HepG2 (cell line): ENCODE data around the gene ROBO3.

Source experiments
- ADNP ChIP-seq: sonication (generic); formaldehyde crosslinking; IDR thresholded peaks from 2 replicates; pipeline ENCODE4 v1.4.0; 2020; ENCODE audit warnings: missing genetic modification reagents
- CHD4 ChIP-seq: fragments of 200-600 bp; sonication (generic); IDR thresholded peaks from 2 replicates; pipeline ENCODE4 v1.7.0; 2017; ENCODE audit warnings: mild to moderate bottlenecking, low read length, borderline replicate concordance
- EP300 ChIP-seq, 3 experiments: sonication (generic) in 1 of 3; formaldehyde crosslinking in 1 of 3; IDR thresholded peaks; 2 replicates each; pipeline versions ENCODE4 v1.5.1 to v1.6.1; 2011 to 2020; ENCODE audit warnings: low read depth in 2 of 3, low read length in 2 of 3, borderline replicate concordance in 1 of 3, improper control_type of control experiment in 1 of 3, mild to moderate bottlenecking in 1 of 3, missing genetic modification reagents in 1 of 3, moderate library complexity in 1 of 3
- POLR2AphosphoS5 ChIP-seq: IDR thresholded peaks from 2 replicates; pipeline ENCODE4 v1.6.1; 2012; ENCODE audit warnings: low read depth, low read length
- REPIN1 ChIP-seq: sonication (generic); formaldehyde crosslinking; IDR thresholded peaks from 2 replicates; pipeline ENCODE4 v1.8.0; 2022; ENCODE audit warnings: missing genetic modification reagents, low read depth, mild to moderate bottlenecking, borderline replicate concordance
- SMAD1 ChIP-seq: sonication (generic); formaldehyde crosslinking; IDR thresholded peaks from 2 replicates; pipeline ENCODE4 v1.4.0; 2020; ENCODE audit warnings: missing genetic modification reagents, low read depth, mild to moderate bottlenecking, borderline replicate concordance
- TF ChIP-seq, protein P1 (sequence below): sonication (generic); formaldehyde crosslinking; IDR thresholded peaks from 2 replicates; pipeline ENCODE4 v1.4.0; 2020; ENCODE audit warnings: missing genetic modification reagents
- TF ChIP-seq, protein P2 (sequence below): sonication (generic); formaldehyde crosslinking; IDR thresholded peaks from 2 replicates; pipeline ENCODE4 v1.5.0; 2020; ENCODE audit warnings: mild to moderate bottlenecking, missing genetic modification reagents, moderate library complexity
- TF ChIP-seq, protein P3 (sequence below), 2 experiments: IDR thresholded peaks; 2 replicates each; pipeline ENCODE4 v1.6.1; 2011 to 2012; ENCODE audit warnings: low read length in 2 of 2, borderline replicate concordance in 1 of 2, low read depth in 1 of 2, mild to moderate bottlenecking in 1 of 2, moderate library complexity in 1 of 2
- TF ChIP-seq, protein P4 (sequence below): sonication (generic); formaldehyde crosslinking; IDR thresholded peaks from 2 replicates; pipeline ENCODE4 v1.4.0; 2020; ENCODE audit warnings: missing genetic modification reagents
- TF ChIP-seq, protein P5 (sequence below): sonication (generic); formaldehyde crosslinking; IDR thresholded peaks from 2 replicates; pipeline ENCODE4 v1.4.0; 2020; ENCODE audit warnings: missing genetic modification reagents

DNA sequence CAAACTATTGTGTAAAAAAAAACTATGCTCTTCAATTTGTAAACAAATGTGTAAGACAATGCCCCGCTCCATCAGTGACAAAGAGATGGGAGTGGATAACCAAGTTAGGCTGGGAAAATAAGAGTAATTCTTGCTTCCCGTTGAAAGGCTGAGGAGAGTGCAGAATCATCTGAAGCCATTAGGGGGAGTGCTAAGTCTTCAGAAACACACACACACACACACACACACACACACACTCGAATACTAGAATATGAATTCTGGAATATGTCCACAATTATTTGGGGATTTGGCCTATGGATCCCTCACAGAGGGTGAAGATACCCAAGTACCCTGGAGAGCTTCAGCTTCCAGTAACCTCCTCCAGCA, 27.8 kb upstream of the ROBO3 start:
- TF ChIP-seq, protein P1, sequence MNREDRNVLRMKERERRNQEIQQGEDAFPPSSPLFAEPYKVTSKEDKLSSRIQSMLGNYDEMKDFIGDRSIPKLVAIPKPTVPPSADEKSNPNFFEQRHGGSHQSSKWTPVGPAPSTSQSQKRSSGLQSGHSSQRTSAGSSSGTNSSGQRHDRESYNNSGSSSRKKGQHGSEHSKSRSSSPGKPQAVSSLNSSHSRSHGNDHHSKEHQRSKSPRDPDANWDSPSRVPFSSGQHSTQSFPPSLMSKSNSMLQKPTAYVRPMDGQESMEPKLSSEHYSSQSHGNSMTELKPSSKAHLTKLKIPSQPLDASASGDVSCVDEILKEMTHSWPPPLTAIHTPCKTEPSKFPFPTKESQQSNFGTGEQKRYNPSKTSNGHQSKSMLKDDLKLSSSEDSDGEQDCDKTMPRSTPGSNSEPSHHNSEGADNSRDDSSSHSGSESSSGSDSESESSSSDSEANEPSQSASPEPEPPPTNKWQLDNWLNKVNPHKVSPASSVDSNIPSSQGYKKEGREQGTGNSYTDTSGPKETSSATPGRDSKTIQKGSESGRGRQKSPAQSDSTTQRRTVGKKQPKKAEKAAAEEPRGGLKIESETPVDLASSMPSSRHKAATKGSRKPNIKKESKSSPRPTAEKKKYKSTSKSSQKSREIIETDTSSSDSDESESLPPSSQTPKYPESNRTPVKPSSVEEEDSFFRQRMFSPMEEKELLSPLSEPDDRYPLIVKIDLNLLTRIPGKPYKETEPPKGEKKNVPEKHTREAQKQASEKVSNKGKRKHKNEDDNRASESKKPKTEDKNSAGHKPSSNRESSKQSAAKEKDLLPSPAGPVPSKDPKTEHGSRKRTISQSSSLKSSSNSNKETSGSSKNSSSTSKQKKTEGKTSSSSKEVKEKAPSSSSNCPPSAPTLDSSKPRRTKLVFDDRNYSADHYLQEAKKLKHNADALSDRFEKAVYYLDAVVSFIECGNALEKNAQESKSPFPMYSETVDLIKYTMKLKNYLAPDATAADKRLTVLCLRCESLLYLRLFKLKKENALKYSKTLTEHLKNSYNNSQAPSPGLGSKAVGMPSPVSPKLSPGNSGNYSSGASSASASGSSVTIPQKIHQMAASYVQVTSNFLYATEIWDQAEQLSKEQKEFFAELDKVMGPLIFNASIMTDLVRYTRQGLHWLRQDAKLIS, result no peak
- TF ChIP-seq POLR2AphosphoS5 (no peak), REPIN1 (CRISPR knock-in tag) (no peak), SMAD1 (CRISPR knock-in tag) (no peak), EP300 (IDR thresholded peaks at IDR 0.05; ENCODE audit: low read depth in 2 of 2, low read length in 2 of 2) (no peak), EP300 (CRISPR knock-in tag; IDR thresholded peaks at IDR 0.05; ENCODE audit: borderline replicate concordance) (no peak), ADNP (no peak), CHD4 (no peak)
- TF ChIP-seq, protein P2, sequence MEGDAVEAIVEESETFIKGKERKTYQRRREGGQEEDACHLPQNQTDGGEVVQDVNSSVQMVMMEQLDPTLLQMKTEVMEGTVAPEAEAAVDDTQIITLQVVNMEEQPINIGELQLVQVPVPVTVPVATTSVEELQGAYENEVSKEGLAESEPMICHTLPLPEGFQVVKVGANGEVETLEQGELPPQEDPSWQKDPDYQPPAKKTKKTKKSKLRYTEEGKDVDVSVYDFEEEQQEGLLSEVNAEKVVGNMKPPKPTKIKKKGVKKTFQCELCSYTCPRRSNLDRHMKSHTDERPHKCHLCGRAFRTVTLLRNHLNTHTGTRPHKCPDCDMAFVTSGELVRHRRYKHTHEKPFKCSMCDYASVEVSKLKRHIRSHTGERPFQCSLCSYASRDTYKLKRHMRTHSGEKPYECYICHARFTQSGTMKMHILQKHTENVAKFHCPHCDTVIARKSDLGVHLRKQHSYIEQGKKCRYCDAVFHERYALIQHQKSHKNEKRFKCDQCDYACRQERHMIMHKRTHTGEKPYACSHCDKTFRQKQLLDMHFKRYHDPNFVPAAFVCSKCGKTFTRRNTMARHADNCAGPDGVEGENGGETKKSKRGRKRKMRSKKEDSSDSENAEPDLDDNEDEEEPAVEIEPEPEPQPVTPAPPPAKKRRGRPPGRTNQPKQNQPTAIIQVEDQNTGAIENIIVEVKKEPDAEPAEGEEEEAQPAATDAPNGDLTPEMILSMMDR, result peak; percentile 71
- TF ChIP-seq, protein P3, sequence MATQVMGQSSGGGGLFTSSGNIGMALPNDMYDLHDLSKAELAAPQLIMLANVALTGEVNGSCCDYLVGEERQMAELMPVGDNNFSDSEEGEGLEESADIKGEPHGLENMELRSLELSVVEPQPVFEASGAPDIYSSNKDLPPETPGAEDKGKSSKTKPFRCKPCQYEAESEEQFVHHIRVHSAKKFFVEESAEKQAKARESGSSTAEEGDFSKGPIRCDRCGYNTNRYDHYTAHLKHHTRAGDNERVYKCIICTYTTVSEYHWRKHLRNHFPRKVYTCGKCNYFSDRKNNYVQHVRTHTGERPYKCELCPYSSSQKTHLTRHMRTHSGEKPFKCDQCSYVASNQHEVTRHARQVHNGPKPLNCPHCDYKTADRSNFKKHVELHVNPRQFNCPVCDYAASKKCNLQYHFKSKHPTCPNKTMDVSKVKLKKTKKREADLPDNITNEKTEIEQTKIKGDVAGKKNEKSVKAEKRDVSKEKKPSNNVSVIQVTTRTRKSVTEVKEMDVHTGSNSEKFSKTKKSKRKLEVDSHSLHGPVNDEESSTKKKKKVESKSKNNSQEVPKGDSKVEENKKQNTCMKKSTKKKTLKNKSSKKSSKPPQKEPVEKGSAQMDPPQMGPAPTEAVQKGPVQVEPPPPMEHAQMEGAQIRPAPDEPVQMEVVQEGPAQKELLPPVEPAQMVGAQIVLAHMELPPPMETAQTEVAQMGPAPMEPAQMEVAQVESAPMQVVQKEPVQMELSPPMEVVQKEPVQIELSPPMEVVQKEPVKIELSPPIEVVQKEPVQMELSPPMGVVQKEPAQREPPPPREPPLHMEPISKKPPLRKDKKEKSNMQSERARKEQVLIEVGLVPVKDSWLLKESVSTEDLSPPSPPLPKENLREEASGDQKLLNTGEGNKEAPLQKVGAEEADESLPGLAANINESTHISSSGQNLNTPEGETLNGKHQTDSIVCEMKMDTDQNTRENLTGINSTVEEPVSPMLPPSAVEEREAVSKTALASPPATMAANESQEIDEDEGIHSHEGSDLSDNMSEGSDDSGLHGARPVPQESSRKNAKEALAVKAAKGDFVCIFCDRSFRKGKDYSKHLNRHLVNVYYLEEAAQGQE (IDR thresholded peaks at IDR 0.05; ENCODE audit: borderline replicate concordance in 1 of 2, low read depth in 1 of 2, low read length in 2 of 2), result no peak
- TF ChIP-seq, protein P4, sequence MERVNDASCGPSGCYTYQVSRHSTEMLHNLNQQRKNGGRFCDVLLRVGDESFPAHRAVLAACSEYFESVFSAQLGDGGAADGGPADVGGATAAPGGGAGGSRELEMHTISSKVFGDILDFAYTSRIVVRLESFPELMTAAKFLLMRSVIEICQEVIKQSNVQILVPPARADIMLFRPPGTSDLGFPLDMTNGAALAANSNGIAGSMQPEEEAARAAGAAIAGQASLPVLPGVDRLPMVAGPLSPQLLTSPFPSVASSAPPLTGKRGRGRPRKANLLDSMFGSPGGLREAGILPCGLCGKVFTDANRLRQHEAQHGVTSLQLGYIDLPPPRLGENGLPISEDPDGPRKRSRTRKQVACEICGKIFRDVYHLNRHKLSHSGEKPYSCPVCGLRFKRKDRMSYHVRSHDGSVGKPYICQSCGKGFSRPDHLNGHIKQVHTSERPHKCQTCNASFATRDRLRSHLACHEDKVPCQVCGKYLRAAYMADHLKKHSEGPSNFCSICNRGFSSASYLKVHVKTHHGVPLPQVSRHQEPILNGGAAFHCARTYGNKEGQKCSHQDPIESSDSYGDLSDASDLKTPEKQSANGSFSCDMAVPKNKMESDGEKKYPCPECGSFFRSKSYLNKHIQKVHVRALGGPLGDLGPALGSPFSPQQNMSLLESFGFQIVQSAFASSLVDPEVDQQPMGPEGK, result no peak
- TF ChIP-seq, protein P5, sequence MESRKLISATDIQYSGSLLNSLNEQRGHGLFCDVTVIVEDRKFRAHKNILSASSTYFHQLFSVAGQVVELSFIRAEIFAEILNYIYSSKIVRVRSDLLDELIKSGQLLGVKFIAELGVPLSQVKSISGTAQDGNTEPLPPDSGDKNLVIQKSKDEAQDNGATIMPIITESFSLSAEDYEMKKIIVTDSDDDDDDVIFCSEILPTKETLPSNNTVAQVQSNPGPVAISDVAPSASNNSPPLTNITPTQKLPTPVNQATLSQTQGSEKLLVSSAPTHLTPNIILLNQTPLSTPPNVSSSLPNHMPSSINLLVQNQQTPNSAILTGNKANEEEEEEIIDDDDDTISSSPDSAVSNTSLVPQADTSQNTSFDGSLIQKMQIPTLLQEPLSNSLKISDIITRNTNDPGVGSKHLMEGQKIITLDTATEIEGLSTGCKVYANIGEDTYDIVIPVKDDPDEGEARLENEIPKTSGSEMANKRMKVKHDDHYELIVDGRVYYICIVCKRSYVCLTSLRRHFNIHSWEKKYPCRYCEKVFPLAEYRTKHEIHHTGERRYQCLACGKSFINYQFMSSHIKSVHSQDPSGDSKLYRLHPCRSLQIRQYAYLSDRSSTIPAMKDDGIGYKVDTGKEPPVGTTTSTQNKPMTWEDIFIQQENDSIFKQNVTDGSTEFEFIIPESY (CRISPR knock-in tag), result no peak
